Left ventricle myocardium inferior (tissue), 1 donor: ENCODE results near the gene MRPL52. TPM values are rescaled to one million over a fixed set of nuclear protein-coding genes. Genes with fewer than 3 reads are reported as not detected.
A peak's percentile ranks its signal among the peaks of the same experiment; 100 is the strongest.

Experiments used
- DNase-seq: peaks from one replicate; pipeline ENCODE4 v3.0.0-alpha.2; 2020
- H3K27ac ChIP-seq: fragments of 200-600 bp; replicated peaks from 2 replicates; pipeline ENCODE4 v1.8.0; 2021
- H3K27me3 ChIP-seq: fragments of 200-600 bp; 2 replicates; pipeline ENCODE4 v1.8.0; 2021; ENCODE audit warnings: low read depth
- H3K36me3 ChIP-seq: fragments of 200-600 bp; 2 replicates; pipeline ENCODE4 v1.8.0; 2021
- H3K4me1 ChIP-seq: fragments of 200-600 bp; 2 replicates; pipeline ENCODE4 v1.8.0; 2021
- H3K4me3 ChIP-seq: fragments of 200-600 bp; 2 replicates; pipeline ENCODE4 v1.8.0; 2021; ENCODE audit warnings: mild to moderate bottlenecking, moderate library complexity
- H3K9me3 ChIP-seq: fragments of 200-600 bp; replicated peaks from 2 replicates; pipeline ENCODE4 v1.8.0; 2021
- CTCF ChIP-seq: fragments of 200-600 bp; IDR thresholded peaks from 2 replicates; pipeline ENCODE4 v1.8.0; 2021; ENCODE audit warnings: antibody characterized with exemption, mild to moderate bottlenecking, borderline replicate concordance
- intact Hi-C: fragments of 100-400 bp; cut with micrococcal nuclease; formaldehyde crosslinking; loops from one replicate; pipeline ENCODE4 v1.11.0; 2022
- total RNA-seq: library from RNA; stranded (reverse); fragmentation: NEBNext Ultra II Directional; extraction: Animal tissue kit (Norgen Biotek cat#: 25700); gene quantifications from one replicate; pipeline ENCODE4 v1.2.1, GENCODE V29; 2021
- donor health status: DM: no; HTN: yes; CAD: no; lungs with severe emphysema.

Gene MRPL52
- total RNA-seq, 1 donor from 2014 or later, result 110 TPM

GRCh38 chr14:22813145-22813544 is 16.5 kb upstream of the MRPL52 start:
- DNase-seq, result no peak
- no peaks in the 10 kb centered on the region for H3K36me3 ChIP-seq
- H3K4me3 ChIP-seq, result no peak overlapping the region
- H3K27ac ChIP-seq, result no peak overlapping the region
- no peaks in the 10 kb centered on the region for H3K27me3 ChIP-seq
- H3K9me3 ChIP-seq, result no peaks in the 10 kb centered on the region
- no peak for TF ChIP-seq CTCF
- intact Hi-C loops, result no loop called here
- H3K4me1 ChIP-seq, result peaks cover 9% of the 10 kb centered on the region

GRCh38 chr14:22814373-22814772 is 15.3 kb upstream of the MRPL52 start:
- Histone ChIP-seq H3K4me1 (peaks cover 16% of the 10 kb centered on the region), H3K27ac (no peak overlapping the region), H3K36me3 (no peaks in the 10 kb centered on the region), H3K27me3 (no peaks in the 10 kb centered on the region), H3K4me3 (peak overlapping the region; percentile 37), H3K9me3 (no peaks in the 10 kb centered on the region)
- intact Hi-C loops, result no loop called here
- no peak for DNase-seq
- TF ChIP-seq CTCF, result no peak

GRCh38 chr14:22814941-22815713 is 14.6 kb upstream of the MRPL52 start, which contains the start of gene SLC7A7:
Gene SLC7A7, minus strand, starts transcription at chr14:22815435. Its CDS starts 2,037 bp downstream, at chr14:22813398.
- H3K36me3 ChIP-seq, result no peaks in the 10 kb centered on the region
- TF ChIP-seq CTCF, result no peak
- no peaks in the 10 kb centered on the region for H3K27me3 ChIP-seq
- DNase-seq, result no peak
- peak within 1 kb of the TSS; percentile 65 for H3K27ac ChIP-seq
- peak within 1 kb of the TSS; percentile 37 for H3K4me3 ChIP-seq
- H3K4me1 ChIP-seq, result peaks cover 23% of the 10 kb centered on the region
- intact Hi-C loops, result loop anchor here (5.0 kb wide), 2 partner anchors 37 to 158 kb away; no protein-coding TSS in a partner anchor
- no peaks in the 10 kb centered on the region for H3K9me3 ChIP-seq

- Histone ChIP-seq H3K27me3 (no peaks in the 10 kb centered on the region), H3K4me1 (peaks cover 45% of the 10 kb centered on the region), H3K9me3 (no peaks in the 10 kb centered on the region), H3K27ac (peak overlapping the region; percentile 63), H3K4me3 (peak overlapping the region; percentile 55), H3K36me3 (no peaks in the 10 kb centered on the region)
- peak; percentile 55 for DNase-seq
- TF ChIP-seq CTCF, result no peak
- intact Hi-C loops, result loop anchor here (5.0 kb wide), 2 partner anchors 33 to 162 kb away; no protein-coding TSS in a partner anchor
Measured at GRCh38 chr14:22819151-22819988, 10.3 kb upstream of the MRPL52 start.

GRCh38 chr14:22820731-22821130 is 9.0 kb upstream of the MRPL52 start:
- H3K27ac ChIP-seq, result no peak overlapping the region
- H3K9me3 ChIP-seq, result no peaks in the 10 kb centered on the region
- no peaks in the 10 kb centered on the region for H3K27me3 ChIP-seq
- intact Hi-C loops, result no loop called here
- H3K36me3 ChIP-seq, result no peaks in the 10 kb centered on the region
- no peak overlapping the region for H3K4me3 ChIP-seq
- TF ChIP-seq CTCF, result no peak
- DNase-seq, result no peak
- H3K4me1 ChIP-seq, result peaks cover 39% of the 10 kb centered on the region
